ENCODE results near the gene SIN3A. TPM values are rescaled to one million over a fixed set of nuclear protein-coding genes. Genes with fewer than 3 reads are reported as not detected.
A peak's percentile ranks its signal among the peaks of the same experiment; 100 is the strongest.

SIN3A gene
- total RNA-seq, 1 experiment from 2014 or later = 91.4 TPM

- Mint-ChIP-seq H3K27me3 (ENCODE audit: unreplicated experiment) (no peaks in the 10 kb centered on the region), H3K27ac (ENCODE audit: unreplicated experiment) (peak within 1 kb of the TSS; percentile 93), H3K9me3 (ENCODE audit: low read depth, unreplicated experiment) (no peaks in the 10 kb centered on the region), H3K36me3 (ENCODE audit: insufficient read depth, unreplicated experiment) (peaks cover 59% of the 10 kb centered on the region), H3K4me1 (ENCODE audit: low read depth, unreplicated experiment) (peaks cover 16% of the 10 kb centered on the region), H3K4me3 (ENCODE audit: low read depth, unreplicated experiment) (peak within 1 kb of the TSS; percentile 85)
- TSS peak; percentile 80 for BruUV-seq (replicated peaks)
- CTCF ChIA-PET = interaction anchor here (0.5 to 3.3 kb wide), 28 partner anchors 11 to 771 kb away, joined by 3 to 83 read pairs (median 4); partner anchors contain the start of genes IMP3, NEIL1, PPCDC and PTPN9
- TF ChIP-seq, protein P1, sequence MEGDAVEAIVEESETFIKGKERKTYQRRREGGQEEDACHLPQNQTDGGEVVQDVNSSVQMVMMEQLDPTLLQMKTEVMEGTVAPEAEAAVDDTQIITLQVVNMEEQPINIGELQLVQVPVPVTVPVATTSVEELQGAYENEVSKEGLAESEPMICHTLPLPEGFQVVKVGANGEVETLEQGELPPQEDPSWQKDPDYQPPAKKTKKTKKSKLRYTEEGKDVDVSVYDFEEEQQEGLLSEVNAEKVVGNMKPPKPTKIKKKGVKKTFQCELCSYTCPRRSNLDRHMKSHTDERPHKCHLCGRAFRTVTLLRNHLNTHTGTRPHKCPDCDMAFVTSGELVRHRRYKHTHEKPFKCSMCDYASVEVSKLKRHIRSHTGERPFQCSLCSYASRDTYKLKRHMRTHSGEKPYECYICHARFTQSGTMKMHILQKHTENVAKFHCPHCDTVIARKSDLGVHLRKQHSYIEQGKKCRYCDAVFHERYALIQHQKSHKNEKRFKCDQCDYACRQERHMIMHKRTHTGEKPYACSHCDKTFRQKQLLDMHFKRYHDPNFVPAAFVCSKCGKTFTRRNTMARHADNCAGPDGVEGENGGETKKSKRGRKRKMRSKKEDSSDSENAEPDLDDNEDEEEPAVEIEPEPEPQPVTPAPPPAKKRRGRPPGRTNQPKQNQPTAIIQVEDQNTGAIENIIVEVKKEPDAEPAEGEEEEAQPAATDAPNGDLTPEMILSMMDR (IDR thresholded peaks at IDR 0.05; ENCODE audit: unreplicated experiment) = peak; percentile 76
- intact Hi-C loops (cut with micrococcal nuclease; ENCODE audit: unreplicated experiment) = loop anchor here (2.0 to 10.0 kb wide), 2 partner anchors 83 to 277 kb away; partner anchors contain the start of genes IMP3, SIN3A and SNX33
- DNase-seq = peak; percentile 99
Measured at GRCh38 chr15:75367913-75368688, 83.4 kb downstream of the SIN3A start, which contains the start of gene MAN2C1. Gene MAN2C1, minus strand, starts transcription at chr15:75368607. Its CDS starts 24 bp downstream, at chr15:75368583.

- DNase-seq = no peak
- Mint-ChIP-seq H3K4me1 (ENCODE audit: low read depth, unreplicated experiment) (peaks cover 16% of the 10 kb centered on the region), H3K27ac (ENCODE audit: unreplicated experiment) (peak overlapping the region; percentile 93), H3K4me3 (ENCODE audit: low read depth, unreplicated experiment) (peak overlapping the region; percentile 85), H3K27me3 (ENCODE audit: unreplicated experiment) (no peaks in the 10 kb centered on the region), H3K36me3 (ENCODE audit: insufficient read depth, unreplicated experiment) (peaks cover 52% of the 10 kb centered on the region), H3K9me3 (ENCODE audit: low read depth, unreplicated experiment) (no peaks in the 10 kb centered on the region)
- TF ChIP-seq, protein P1 (IDR thresholded peaks at IDR 0.05; ENCODE audit: unreplicated experiment) = no peak
- BruUV-seq (replicated peaks) = TSS peak; percentile 22
- CTCF ChIA-PET = interaction anchor here (0.7 to 3.3 kb wide), 22 partner anchors 10 to 772 kb away, joined by 3 to 83 read pairs (median 4); partner anchors contain the start of genes IMP3, NEIL1, PPCDC and PTPN9
- intact Hi-C loops (cut with micrococcal nuclease; ENCODE audit: unreplicated experiment) = loop anchor here (10.0 kb wide), 1 partner anchor 277 kb away; the partner anchor contains the start of genes IMP3 and SNX33
Measured at GRCh38 chr15:75367406-75367912, 84.0 kb downstream of the SIN3A start.

DNA sequence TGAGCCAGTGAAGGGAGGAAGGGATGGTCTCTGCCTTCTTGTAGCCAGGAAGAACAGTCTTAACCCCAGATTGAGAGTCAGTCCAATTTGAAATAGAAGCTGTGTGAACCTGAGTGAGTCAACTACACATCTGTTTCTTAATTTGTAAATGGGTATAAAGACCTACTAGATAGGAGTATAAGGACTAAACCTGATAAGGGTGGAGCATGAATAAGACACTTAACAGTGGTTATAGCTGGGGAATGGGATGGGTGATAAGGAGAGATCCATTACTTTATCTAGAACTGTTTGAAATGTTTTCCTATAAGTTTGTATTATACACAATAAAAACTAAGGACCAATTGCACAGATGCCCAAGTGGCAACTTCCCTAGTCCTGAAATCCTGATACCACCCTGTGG is 84.5 kb downstream of the SIN3A start:
- no peak overlapping the region for H3K27ac Mint-ChIP-seq (ENCODE audit: unreplicated experiment)
- peaks cover 48% of the 10 kb centered on the region for H3K36me3 Mint-ChIP-seq (ENCODE audit: insufficient read depth, unreplicated experiment)
- no TSS peak for BruUV-seq (replicated peaks)
- no peaks in the 10 kb centered on the region for H3K9me3 Mint-ChIP-seq (ENCODE audit: low read depth, unreplicated experiment)
- H3K4me1 Mint-ChIP-seq (ENCODE audit: low read depth, unreplicated experiment) = peaks cover 16% of the 10 kb centered on the region
- CTCF ChIA-PET = interaction anchor here (1.2 to 3.3 kb wide), 3 partner anchors 86 to 327 kb away, joined by 3 to 83 read pairs (median 12); partner anchors contain the start of gene SIN3A
- no peak for DNase-seq
- no peak overlapping the region for H3K4me3 Mint-ChIP-seq (ENCODE audit: low read depth, unreplicated experiment)
- H3K27me3 Mint-ChIP-seq (ENCODE audit: unreplicated experiment) = no peaks in the 10 kb centered on the region
- TF ChIP-seq, protein P1 (IDR thresholded peaks at IDR 0.05; ENCODE audit: unreplicated experiment) = no peak
- intact Hi-C loops (cut with micrococcal nuclease; ENCODE audit: unreplicated experiment) = loop anchor here (10.0 kb wide), 1 partner anchor 278 kb away; the partner anchor contains the start of genes IMP3 and SNX33

DNA sequence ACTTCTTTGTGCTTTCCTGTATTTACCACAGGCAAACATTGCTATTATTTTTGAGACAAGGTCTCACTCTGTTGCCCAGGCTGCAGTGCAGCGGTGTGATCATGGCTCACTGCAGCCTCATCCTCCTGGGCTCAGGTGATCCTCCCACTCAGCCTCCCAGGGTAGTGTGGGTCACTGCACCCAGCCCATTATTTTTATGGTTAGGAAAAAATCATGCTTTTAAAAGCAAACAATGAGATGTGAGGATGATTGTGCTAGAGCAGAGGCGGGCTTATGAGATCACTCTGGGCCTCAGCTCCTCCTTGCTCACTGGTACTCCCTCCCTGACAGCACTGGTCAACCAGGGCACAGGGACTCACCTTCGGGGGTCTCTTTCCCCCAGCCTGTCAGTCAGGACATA is 85.3 kb downstream of the SIN3A start:
- H3K4me3 Mint-ChIP-seq (ENCODE audit: low read depth, unreplicated experiment) = no peak overlapping the region
- peaks cover 46% of the 10 kb centered on the region for H3K36me3 Mint-ChIP-seq (ENCODE audit: insufficient read depth, unreplicated experiment)
- BruUV-seq (replicated peaks) = no TSS peak
- H3K27me3 Mint-ChIP-seq (ENCODE audit: unreplicated experiment) = no peaks in the 10 kb centered on the region
- TF ChIP-seq, protein P1 (IDR thresholded peaks at IDR 0.05; ENCODE audit: unreplicated experiment) = no peak
- no peak overlapping the region for H3K27ac Mint-ChIP-seq (ENCODE audit: unreplicated experiment)
- intact Hi-C loops (cut with micrococcal nuclease; ENCODE audit: unreplicated experiment) = loop anchor here (10.0 kb wide), 1 partner anchor 279 kb away; the partner anchor contains the start of genes IMP3 and SNX33
- H3K4me1 Mint-ChIP-seq (ENCODE audit: low read depth, unreplicated experiment) = peaks cover 16% of the 10 kb centered on the region
- CTCF ChIA-PET = no interaction called here
- no peak for DNase-seq
- no peaks in the 10 kb centered on the region for H3K9me3 Mint-ChIP-seq (ENCODE audit: low read depth, unreplicated experiment)
